Stimulated activated CD4-positive, alpha-beta T cell treated with anti-CD3 and anti-CD28 coated beads, Interleukin-15, amount 100 ng/mL, for 1 hour (primary cell): ENCODE data around the gene SCNN1B.
"Not testable (repeated sequence)": the region's sequence is repeated elsewhere in the genome, so short reads cannot be mapped to it uniquely, and the experiment has no call there.

Experiments
- DNase-seq, 2 donors: peaks; one replicate each; pipeline ENCODE4 v3.0.0-alpha.2; 2020; ENCODE audit warnings: low read depth in 1 of 2, low spot score in 1 of 2

The SCNN1B gene, protein sequence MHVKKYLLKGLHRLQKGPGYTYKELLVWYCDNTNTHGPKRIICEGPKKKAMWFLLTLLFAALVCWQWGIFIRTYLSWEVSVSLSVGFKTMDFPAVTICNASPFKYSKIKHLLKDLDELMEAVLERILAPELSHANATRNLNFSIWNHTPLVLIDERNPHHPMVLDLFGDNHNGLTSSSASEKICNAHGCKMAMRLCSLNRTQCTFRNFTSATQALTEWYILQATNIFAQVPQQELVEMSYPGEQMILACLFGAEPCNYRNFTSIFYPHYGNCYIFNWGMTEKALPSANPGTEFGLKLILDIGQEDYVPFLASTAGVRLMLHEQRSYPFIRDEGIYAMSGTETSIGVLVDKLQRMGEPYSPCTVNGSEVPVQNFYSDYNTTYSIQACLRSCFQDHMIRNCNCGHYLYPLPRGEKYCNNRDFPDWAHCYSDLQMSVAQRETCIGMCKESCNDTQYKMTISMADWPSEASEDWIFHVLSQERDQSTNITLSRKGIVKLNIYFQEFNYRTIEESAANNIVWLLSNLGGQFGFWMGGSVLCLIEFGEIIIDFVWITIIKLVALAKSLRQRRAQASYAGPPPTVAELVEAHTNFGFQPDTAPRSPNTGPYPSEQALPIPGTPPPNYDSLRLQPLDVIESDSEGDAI

DNA sequence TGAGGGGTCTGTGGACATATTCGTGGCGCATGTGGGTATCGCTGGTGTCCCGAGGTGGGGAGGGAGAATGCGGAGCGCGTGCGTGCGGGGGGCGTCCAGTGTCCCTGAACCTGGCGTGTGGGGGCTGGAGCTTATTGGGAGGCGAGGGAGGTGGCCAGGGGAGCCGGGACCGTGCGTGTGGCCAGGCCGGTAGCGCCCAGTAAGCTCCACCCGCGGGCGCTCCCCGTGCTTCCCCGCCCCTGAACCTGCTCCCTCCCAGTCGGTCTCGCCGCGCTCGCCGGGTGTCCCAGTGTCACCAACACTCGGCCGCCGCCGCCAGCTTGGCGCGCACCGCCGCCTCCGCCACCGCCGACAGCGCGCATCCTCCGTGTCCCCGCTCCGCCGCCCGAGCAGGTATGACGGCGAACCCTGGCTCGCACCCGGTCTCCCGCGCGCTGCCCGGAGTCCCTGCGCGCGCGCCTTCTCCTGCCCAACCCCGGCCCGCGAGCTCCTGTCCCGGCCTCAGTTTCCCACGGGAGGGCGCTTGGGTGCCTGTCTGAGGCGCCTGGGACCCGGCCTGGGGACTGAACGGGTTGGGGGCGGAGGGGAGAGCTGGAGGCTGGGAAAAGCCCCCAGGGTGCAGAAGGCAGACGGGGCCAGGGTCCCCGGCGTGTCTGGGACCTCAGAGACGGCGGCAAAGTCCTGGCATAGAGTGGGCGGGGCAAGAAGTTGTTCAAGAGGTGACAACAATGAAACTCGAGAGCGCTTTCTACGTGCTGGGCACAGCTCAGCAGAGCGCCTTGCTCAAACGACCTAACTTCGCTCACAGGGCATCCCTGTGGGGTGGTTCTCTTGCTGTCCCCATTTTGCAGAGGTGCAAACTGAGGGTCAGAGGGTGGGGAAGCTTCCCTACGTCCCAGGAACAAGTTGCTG, at the start of gene SCNN1B:
SCNN1B (plus strand) TSS at position 258 of the 912 bp plus-strand sequence. CDS start 46,298 bp downstream, outside the sequence.
- no peak for DNase-seq

DNA sequence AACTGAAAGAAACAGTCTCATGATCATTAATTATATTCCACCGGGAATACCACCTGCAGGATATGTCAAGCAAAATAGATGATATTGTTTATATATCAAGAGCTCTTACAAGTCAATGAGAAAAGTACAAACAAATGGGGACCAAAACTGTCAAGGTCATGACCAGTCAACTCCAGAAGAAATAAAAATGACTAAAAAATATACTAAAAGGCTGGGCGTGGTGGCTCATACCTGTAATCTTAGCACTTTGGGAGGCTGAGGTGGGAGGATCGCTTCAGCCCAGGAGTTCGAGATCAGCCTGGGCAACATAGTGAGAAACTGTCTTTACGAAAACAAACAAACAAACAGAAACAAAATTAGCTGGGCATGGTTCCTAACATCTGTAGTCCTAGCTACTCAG, 49.8 kb upstream of the SCNN1B start:
- no peak for DNase-seq

DNA sequence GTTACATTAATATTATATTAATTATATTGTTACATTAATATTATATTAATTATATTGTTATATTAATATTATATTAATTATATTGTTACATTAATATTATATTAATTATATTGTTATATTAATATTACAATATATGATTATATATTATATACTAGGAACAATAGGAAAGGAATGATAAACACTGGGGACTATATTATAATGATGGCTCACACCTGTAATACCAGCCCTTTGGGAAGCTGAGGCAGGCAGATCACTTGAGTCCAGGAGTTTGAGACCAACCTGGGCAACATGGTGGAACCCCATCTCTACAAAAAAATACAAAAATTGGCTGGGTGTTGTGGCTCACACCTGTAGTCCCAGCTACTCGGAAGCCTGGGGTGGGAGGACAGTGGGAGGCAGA, 48.5 kb upstream of the SCNN1B start:
- not testable (repeated sequence) for DNase-seq

DNA sequence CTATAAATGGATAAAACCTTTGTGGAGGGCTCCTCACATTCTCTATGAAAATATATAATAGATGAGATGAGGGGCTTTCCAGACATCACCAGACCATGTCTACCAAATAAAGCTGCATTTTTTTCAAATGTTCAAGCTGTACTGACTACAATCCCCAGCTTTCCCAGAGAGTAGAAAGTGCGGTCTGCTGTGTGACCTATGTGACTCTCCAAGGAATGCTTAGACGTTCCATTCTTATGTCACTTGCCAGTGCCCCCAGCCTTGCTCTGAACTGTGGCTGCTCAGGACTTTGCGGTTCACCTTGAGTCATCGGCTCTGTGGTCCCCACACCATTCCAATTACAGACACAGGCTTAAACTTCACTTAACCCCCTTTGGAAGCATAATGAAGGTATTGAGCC, 47.8 kb upstream of the SCNN1B start:
- DNase-seq = no peak

DNA sequence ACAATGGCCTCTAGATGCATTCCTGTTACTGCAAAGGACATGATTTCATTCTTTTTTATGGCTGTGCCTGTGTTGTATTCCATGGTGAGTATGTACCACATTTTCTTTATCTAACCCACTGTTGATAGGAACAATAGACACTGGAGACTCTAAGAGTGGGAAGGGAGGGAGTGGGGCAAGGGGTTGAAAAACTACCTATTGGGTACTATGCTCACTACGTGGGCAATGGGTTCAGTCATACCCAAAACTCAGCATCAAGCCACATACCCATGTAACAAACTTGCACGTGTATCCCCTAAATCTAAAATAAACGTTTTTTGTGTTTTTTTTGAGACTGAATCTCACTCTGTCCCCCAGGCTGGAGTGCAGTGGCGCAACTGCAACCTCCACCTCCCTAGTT, 47.1 kb upstream of the SCNN1B start:
- DNase-seq = no peak

DNA sequence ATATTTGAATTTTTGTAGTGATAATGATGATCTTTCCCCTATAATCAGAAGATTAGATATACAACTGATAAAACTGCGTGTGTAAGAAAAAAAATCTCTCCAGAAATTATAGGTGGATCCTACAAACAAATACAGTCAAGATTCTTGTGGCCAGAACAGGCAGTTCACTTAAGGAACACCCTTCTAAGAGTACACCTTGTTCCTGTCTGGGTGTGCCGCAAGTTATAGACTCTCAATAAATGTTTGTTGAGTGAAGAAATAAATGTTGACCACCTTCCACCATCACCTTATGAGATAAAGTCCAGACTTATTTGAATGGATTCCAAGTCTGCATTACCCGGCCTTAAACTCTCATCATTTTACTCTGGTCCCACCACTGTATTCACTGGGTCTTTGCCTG, 45.7 kb upstream of the SCNN1B start:
- DNase-seq = no peak

DNA sequence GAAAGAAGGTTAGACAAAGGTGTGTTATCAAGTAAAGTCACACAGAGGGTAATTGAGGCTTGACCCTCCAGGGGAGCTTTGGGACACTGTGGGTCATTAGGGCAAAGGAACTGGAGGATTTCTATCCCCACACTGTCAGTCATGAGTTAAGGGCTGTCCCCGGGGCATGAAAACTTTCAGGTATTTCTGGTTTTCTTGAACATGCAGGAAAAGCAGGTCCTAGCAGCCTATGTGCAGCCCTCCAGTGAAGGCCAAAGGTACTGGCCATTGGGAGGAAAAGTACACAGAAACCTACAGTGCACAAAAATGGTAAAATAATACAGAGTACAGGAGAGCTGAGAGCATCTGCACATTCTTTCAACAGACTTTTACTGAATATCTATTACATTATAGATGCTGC, 44.4 kb upstream of the SCNN1B start:
- no peak for DNase-seq

DNA sequence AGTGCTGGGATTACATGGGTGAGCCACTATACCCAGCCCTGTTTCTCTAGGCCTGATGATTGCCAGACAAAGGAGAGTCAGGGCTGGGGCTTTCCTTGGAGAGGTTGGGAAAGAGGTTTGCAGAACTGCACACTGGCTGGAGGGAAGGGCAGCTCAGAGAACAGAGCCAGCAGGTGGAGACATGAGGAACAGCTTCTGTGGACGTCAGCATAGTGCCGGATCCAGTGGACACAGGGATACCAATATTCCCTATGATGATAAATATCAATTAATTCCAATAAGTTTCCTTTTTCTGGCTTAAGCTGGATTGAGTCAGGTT, 43.2 kb upstream of the SCNN1B start:
- DNase-seq = no peak

DNA sequence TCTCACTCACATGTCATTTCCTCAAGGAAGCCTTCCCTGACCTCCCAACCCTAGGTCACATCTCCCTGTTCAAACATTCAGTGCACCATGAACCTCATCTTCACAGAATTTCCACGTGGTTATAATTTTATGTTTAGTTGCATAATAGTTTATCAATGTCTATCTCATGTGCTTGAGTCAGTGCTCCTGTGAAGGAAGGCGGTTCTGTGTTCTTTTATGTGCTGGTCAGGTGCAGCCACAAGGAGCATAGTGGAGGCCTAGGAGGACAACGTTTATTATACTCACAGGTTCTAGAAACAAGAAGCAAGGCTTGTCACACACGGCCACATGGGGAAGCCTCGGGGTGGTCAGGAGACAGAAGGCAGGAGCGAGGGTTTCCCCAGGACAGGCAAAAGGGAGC, 34.5 kb upstream of the SCNN1B start:
- DNase-seq = no peak

DNA sequence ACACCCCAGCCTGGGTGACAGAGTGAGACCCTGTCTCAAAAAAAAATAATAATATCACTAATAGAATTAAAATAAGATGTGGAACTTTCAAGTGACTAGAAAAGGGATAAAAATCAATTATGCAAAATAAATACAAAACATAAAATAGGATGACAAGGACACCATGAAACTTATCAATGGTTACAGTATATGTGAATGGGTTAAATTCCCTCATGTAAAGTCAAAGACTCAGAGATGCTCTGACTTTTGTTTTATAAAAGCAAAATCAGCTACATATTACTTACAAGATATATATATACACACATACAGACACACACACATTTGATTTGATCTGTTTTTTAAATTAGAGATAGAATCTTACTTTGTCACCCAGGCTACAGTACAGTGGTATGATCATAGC, 33.5 kb upstream of the SCNN1B start:
- no peak for DNase-seq

DNA sequence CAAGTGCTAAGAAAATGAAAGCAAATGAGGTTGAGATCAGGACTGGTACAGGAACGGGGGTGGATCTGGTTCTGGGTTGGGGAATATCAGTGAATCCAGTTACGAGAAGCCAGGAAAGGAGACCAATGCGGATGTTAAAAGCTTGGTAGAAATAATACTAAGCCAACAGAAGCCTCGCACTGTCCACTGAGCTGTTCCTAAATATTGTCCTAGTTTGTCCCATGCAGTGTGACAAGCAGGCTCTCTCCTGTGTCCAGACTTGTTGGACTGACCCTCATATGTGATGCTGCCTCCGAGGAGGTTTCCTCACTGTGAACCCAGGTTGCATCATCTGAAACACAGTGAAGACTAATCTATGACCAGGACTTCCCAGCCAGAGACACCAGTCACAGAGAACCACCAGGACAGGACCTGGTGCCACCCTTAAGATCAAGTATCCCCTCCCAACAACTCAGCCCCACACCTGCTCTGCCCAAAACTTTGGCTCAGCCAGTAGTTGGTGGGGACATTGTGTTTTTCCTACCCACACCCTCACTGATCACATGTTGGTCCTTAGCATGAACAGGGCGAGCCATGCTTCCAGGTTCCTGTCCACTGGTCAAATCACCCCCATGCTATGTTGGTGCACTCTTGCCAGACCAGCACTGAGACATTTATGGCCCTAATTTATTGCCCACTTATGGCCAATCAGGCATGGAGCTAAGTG, 32.7 kb upstream of the SCNN1B start:
- no peak for DNase-seq

DNA sequence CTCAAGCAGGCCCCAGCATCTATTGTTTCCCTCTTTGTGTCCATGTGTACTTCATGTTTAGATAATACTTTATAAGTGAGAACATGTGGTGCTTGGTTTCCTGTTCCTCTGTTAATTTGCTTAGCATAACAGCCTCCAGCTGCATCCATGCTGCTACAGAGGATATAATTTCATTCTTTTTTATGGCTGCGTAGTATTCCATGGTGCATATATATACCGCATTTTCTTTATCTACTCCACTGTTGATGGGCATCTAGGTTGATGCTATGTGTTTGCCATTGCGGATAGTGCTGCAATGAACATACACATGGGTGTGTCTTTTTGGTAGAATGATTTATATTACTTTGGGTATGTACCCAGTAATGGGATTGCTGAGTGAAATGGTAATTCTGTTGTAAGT, 31.4 kb upstream of the SCNN1B start:
- DNase-seq = no peak

DNA sequence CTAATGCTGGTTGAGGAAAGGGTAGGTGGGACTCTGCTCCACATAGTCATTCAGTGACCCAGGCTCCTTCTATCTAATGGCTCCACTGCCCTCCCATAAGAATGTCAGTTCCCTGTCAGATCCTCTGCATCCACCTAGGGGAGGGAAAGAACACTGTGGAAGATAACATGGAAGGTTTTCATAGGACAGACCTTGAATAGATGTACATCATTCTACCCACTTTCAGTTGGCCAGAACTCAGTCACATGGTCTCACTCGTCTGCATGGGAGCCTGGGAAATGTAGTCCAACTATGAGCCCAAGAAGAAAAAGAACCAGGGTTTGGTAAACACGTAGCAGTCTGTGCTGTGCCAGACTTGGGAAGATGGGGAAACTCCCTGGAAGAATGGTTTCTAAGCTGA, 27.1 kb upstream of the SCNN1B start:
- no peak for DNase-seq

DNA sequence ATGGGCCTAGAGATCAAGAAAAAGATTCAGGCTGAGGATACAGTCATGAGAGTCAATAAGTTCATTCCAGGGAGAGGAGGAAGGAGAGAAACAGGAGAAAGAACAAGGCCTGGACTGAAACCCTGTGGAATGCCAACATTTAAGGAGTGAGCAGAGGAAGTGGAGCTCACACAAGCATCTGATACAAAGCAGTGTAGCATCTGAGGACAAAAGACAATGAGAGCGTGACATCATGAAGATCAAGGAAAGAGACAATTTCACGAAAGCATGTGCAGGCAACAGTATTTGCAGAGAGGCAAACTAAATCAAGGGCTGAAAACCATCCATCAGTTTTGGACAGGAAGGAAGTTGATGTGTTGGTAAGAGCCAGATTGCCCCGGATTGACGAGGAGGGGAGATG, 25.3 kb upstream of the SCNN1B start:
- no peak for DNase-seq

DNA sequence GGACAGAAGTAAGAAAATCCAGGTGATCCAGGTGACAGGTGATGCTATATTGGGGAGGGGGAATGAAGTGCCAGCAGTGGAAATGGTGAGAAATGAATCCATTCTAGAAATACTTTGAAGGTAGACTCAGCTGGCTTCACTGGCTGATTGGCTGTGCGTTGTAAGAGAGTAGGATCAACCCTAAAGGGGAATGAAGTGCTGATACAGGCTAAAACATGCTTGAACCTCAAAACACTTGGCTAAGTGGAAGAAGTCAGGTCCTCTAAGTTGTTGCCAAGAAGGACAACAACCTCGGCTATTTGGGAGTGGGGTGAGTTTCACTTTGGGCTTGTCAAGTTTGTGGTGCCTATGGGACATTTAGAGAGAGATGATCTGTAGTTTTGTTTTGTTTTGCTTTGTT, 24.1 kb upstream of the SCNN1B start:
- DNase-seq = no peak

DNA sequence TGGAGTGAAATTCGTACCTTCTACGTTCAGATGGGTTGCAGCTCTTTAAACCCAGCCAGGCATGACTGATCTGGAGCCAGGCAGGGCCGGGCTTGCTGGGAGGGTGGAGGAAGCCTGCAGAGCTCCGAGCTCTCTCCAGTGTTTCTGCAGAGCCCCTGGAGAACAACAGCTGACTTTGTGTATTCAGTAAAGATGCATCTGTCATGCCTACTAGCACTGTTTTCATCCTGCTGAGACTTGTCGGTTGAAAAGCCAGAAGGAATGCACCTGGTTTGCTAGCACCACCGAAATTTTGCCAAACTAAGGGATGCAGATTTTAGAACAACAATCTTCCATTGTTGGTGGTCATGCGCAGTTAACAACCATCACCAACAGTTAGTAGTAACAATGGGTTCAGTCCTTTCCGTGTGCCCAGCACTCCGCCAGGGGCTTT, 22.4 kb upstream of the SCNN1B start:
- no peak for DNase-seq

DNA sequence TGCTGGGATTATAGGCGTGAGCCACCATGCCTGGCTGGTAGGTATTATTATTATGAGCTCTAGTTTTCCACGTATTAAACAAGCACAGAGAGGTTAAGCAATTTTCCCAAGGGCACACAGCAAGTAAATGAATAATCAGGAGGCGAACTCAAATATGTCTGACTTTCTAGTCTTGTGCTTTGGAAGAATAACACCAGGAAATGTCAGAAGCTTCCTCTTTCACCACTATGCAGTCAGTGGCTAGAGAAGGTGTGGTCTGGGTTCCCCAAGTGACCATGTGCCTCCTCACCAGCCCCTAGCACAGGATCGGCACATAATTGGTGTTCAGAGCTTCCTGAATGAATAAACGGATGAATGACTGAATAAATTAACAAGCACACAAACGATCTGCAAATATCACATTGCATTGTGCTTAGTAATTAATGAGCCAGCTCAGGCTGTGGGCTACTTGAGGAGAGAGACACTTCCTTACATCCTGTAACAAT, 21.6 kb upstream of the SCNN1B start:
- no peak for DNase-seq

DNA sequence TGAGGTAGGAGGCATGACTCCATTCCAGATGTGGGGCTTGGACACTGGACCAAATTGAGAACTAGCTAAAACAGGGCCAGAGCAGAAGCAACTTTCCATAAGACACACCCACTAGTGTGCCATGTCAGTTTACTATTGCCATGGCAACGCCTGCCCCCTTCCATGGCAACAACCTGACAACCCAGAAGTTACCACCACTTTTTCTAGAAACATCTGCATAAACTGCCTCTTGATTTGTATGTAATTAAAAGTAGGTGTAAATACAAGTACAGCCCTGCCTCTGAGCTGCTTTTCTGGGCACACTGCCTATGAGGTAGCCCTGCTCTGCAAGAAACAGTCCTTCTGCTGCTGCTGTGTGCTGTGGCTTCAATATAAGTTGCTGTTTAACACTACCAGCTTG, 19.5 kb upstream of the SCNN1B start:
- DNase-seq = no peak

DNA sequence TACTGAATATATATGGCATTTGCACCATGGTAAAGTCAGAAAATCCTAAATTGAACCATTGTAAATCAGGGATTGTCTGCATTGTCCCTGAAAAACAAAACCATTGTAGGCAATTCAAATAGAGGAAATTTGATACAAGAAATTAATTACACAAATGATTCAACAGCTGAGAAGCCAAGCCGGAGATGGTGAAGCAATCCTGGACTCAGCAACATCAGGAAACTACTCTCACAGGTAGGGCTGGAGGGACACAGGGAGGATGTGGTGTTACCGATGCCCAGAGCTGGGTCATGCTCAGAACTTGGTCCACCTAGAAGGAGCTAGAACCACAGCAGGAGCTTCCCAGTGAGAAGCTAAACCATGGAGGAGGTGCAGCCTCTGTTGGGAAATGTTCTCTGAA, 18.5 kb upstream of the SCNN1B start:
- no peak for DNase-seq

DNA sequence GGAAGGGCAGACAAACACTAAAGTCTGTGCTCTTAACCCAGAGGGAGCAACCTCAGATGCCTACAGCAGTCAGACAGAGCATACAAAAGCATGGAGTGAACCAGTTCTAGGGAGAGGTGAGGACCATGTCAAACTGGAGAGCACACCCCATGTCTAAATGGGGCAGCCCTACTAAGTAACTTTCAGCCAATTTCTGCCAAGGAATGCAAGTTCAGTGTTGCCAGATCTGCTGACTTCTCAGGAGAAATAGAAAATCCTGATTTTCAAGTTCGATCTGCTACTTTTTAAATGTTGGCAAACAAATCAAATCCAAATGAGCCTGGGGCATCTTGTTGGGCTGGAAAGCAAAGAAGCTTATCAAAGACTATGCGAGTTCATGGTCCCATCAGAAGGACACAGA, 17.5 kb upstream of the SCNN1B start:
- DNase-seq = no peak

DNA sequence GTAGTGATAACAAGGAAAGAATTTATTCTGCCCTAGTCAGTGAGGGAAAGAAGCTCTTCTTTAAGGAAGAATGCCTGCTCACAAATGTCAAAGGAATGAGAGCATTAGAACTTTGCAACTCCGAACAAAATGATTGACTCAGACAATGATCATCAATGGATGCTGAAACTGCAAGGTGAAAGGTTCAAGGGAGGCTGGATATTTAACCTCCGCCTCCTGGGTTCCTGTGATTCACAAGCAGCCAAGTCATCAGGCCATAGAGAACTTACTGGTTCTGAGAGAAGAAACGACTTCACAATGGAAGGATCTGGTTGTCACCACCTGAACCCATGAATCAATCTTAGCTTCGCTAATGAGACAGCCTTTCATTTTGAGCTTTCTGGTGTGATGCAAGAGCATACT, 16.0 kb upstream of the SCNN1B start:
- no peak for DNase-seq
